WTC11 (cell line): ENCODE data around the gene MAZ. TPM values are rescaled to one million over a fixed set of nuclear protein-coding genes. Genes with fewer than 3 reads are reported as not detected.

Experiments used
- GTF2I ChIP-seq: fragments of 250-450 bp; sonication (Bioruptor Pico); conservative IDR thresholded peaks from 2 replicates; pipeline ENCODE4 v1.4.0; 2021; ENCODE audit warnings: mild to moderate bottlenecking
- JAZF1 ChIP-seq: fragments of 250-450 bp; sonication (Bioruptor Pico); IDR thresholded peaks from 2 replicates; pipeline ENCODE4 v1.9.0; 2021; ENCODE audit warnings: moderate library complexity, mild to moderate bottlenecking, inconsistent platforms
- SOX15 ChIP-seq: fragments of 250-450 bp; sonication (Bioruptor Pico); IDR thresholded peaks from 2 replicates; pipeline ENCODE4 v1.9.0; 2021; ENCODE audit warnings: mild to moderate bottlenecking
- ZNF263 ChIP-seq: sonication (generic); formaldehyde crosslinking; IDR thresholded peaks from 2 replicates; pipeline ENCODE4 v1.8.1; 2022; ENCODE audit warnings: low read depth, mild to moderate bottlenecking, moderate library complexity, missing genetic modification reagents
- total RNA-seq: library from RNA; stranded (reverse); gene quantifications from 3 replicates; pipeline ENCODE4 v1.2.3, GENCODE V29; 2021
- TF ChIP-seq, protein P1 (sequence below): sonication (generic); formaldehyde crosslinking; conservative IDR thresholded peaks from 2 replicates; pipeline ENCODE4 v1.8.1; 2023; ENCODE audit warnings: mild to moderate bottlenecking, low read depth, missing genetic modification reagents, moderate library complexity
- TF ChIP-seq, protein P2 (sequence below): sonication (generic); formaldehyde crosslinking; IDR thresholded peaks from 2 replicates; pipeline ENCODE4 v1.8.0; 2023; ENCODE audit warnings: mild to moderate bottlenecking, missing genetic modification reagents
- TF ChIP-seq, protein P3 (sequence below): fragments of 250-450 bp; sonication (Bioruptor Pico); IDR thresholded peaks from 2 replicates; pipeline ENCODE4 v1.9.0; 2021; ENCODE audit warnings: mild to moderate bottlenecking
- TF ChIP-seq, protein P4 (sequence below): fragments of 200-600 bp; IDR thresholded peaks from 2 replicates; pipeline ENCODE4 v1.8.0; 2022; ENCODE audit warnings: antibody characterized with exemption
- TF ChIP-seq, protein P5 (sequence below): sonication (generic); formaldehyde crosslinking; IDR thresholded peaks from 2 replicates; pipeline ENCODE4 v1.8.0; 2022; ENCODE audit warnings: mild to moderate bottlenecking, missing genetic modification reagents
- TF ChIP-seq, protein P6 (sequence below): sonication (generic); formaldehyde crosslinking; IDR thresholded peaks from 2 replicates; pipeline ENCODE4 v1.8.0; 2022; ENCODE audit warnings: mild to moderate bottlenecking, missing genetic modification reagents
- TF ChIP-seq, protein P7 (sequence below): fragments of 250-450 bp; sonication (Bioruptor Pico); IDR thresholded peaks from 2 replicates; pipeline ENCODE4 v2.1.2; 2022; ENCODE audit warnings: mild to moderate bottlenecking, moderate library complexity
- TF ChIP-seq, protein P8 (sequence below): sonication (generic); formaldehyde crosslinking; IDR thresholded peaks from 2 replicates; pipeline ENCODE4 v1.8.1; 2022; ENCODE audit warnings: missing genetic modification reagents, borderline replicate concordance

The MAZ gene
- total RNA-seq, 1 experiment from 2014 or later: 405 TPM

DNA sequence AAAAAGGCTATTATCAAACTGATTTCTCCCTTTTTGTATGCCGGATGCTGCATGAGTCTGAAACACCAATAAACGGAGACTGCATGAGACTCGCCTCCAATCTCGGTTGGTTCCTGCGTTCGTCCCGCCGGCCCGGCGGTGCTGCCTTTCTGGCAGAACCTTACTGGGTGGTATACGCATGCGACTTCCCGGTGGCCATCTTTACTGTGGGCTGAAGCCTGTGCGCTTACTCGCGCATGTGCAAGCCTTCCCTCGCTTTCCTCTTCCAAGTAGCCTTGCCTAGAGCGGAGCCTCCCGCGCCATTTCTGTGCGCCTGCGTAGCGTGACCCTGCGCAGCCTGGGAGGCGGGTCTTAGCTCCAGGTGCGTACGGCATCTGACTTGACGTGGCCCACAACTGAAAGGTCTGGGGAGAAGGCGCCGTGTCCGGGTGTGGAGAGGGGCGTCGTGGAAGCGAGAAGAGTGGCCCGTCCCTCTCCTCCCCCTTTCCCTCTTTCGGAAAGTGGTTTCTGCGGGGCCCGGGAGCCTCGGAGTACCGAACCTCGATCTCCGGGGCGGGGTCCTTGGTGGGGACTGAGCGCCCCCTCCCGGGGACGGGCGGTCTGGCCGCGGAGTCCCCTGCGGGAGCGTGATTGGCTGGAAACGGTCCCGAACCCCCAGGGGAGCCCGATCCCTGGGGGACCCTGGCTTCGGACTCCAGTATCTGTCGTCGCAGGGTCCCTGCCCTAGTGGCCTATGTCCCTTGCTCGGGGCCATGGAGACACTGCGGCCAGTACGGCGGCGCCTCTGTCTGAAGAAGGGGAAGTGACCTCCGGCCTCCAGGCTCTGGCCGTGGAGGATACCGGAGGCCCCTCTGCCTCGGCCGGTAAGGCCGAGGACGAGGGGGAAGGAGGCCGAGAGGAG is 9.7 kb downstream of the MAZ start, which contains the start of gene PAGR1 (continued):
- TF ChIP-seq, protein P1, sequence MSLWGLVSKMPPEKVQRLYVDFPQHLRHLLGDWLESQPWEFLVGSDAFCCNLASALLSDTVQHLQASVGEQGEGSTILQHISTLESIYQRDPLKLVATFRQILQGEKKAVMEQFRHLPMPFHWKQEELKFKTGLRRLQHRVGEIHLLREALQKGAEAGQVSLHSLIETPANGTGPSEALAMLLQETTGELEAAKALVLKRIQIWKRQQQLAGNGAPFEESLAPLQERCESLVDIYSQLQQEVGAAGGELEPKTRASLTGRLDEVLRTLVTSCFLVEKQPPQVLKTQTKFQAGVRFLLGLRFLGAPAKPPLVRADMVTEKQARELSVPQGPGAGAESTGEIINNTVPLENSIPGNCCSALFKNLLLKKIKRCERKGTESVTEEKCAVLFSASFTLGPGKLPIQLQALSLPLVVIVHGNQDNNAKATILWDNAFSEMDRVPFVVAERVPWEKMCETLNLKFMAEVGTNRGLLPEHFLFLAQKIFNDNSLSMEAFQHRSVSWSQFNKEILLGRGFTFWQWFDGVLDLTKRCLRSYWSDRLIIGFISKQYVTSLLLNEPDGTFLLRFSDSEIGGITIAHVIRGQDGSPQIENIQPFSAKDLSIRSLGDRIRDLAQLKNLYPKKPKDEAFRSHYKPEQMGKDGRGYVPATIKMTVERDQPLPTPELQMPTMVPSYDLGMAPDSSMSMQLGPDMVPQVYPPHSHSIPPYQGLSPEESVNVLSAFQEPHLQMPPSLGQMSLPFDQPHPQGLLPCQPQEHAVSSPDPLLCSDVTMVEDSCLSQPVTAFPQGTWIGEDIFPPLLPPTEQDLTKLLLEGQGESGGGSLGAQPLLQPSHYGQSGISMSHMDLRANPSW: no peak
- TF ChIP-seq JAZF1 (CRISPR knock-in tag) (no peak), GTF2I (CRISPR knock-in tag) (peak; percentile 49; the same call in 1 of the 2 replicates), SOX15 (no peak), ZNF263 (0 out of 2 replicates have a peak, but pooled peaks have one; percentile 56)
- TF ChIP-seq, protein P2, sequence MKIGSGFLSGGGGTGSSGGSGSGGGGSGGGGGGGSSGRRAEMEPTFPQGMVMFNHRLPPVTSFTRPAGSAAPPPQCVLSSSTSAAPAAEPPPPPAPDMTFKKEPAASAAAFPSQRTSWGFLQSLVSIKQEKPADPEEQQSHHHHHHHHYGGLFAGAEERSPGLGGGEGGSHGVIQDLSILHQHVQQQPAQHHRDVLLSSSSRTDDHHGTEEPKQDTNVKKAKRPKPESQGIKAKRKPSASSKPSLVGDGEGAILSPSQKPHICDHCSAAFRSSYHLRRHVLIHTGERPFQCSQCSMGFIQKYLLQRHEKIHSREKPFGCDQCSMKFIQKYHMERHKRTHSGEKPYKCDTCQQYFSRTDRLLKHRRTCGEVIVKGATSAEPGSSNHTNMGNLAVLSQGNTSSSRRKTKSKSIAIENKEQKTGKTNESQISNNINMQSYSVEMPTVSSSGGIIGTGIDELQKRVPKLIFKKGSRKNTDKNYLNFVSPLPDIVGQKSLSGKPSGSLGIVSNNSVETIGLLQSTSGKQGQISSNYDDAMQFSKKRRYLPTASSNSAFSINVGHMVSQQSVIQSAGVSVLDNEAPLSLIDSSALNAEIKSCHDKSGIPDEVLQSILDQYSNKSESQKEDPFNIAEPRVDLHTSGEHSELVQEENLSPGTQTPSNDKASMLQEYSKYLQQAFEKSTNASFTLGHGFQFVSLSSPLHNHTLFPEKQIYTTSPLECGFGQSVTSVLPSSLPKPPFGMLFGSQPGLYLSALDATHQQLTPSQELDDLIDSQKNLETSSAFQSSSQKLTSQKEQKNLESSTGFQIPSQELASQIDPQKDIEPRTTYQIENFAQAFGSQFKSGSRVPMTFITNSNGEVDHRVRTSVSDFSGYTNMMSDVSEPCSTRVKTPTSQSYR (CRISPR knock-in tag): no peak; the same call in 1 of the 2 replicates
- TF ChIP-seq, protein P3, sequence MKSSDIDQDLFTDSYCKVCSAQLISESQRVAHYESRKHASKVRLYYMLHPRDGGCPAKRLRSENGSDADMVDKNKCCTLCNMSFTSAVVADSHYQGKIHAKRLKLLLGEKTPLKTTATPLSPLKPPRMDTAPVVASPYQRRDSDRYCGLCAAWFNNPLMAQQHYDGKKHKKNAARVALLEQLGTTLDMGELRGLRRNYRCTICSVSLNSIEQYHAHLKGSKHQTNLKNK: no peak
- TF ChIP-seq, protein P4, sequence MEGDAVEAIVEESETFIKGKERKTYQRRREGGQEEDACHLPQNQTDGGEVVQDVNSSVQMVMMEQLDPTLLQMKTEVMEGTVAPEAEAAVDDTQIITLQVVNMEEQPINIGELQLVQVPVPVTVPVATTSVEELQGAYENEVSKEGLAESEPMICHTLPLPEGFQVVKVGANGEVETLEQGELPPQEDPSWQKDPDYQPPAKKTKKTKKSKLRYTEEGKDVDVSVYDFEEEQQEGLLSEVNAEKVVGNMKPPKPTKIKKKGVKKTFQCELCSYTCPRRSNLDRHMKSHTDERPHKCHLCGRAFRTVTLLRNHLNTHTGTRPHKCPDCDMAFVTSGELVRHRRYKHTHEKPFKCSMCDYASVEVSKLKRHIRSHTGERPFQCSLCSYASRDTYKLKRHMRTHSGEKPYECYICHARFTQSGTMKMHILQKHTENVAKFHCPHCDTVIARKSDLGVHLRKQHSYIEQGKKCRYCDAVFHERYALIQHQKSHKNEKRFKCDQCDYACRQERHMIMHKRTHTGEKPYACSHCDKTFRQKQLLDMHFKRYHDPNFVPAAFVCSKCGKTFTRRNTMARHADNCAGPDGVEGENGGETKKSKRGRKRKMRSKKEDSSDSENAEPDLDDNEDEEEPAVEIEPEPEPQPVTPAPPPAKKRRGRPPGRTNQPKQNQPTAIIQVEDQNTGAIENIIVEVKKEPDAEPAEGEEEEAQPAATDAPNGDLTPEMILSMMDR: peak; percentile 81
- TF ChIP-seq, protein P5, sequence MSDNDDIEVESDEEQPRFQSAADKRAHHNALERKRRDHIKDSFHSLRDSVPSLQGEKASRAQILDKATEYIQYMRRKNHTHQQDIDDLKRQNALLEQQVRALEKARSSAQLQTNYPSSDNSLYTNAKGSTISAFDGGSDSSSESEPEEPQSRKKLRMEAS (CRISPR knock-in tag): peak; percentile 85
- TF ChIP-seq, protein P6, sequence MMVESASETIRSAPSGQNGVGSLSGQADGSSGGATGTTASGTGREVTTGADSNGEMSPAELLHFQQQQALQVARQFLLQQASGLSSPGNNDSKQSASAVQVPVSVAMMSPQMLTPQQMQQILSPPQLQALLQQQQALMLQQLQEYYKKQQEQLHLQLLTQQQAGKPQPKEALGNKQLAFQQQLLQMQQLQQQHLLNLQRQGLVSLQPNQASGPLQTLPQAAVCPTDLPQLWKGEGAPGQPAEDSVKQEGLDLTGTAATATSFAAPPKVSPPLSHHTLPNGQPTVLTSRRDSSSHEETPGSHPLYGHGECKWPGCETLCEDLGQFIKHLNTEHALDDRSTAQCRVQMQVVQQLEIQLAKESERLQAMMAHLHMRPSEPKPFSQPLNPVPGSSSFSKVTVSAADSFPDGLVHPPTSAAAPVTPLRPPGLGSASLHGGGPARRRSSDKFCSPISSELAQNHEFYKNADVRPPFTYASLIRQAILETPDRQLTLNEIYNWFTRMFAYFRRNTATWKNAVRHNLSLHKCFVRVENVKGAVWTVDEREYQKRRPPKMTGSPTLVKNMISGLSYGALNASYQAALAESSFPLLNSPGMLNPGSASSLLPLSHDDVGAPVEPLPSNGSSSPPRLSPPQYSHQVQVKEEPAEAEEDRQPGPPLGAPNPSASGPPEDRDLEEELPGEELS (CRISPR knock-in tag): peak; percentile 69
- TF ChIP-seq, protein P7, sequence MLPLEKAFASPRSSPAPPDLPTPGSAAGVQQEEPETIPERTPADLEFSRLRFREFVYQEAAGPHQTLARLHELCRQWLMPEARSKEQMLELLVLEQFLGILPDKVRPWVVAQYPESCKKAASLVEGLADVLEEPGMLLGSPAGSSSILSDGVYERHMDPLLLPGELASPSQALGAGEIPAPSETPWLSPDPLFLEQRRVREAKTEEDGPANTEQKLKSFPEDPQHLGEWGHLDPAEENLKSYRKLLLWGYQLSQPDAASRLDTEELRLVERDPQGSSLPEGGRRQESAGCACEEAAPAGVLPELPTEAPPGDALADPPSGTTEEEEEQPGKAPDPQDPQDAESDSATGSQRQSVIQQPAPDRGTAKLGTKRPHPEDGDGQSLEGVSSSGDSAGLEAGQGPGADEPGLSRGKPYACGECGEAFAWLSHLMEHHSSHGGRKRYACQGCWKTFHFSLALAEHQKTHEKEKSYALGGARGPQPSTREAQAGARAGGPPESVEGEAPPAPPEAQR (CRISPR knock-in tag): no peak
- TF ChIP-seq, protein P8, sequence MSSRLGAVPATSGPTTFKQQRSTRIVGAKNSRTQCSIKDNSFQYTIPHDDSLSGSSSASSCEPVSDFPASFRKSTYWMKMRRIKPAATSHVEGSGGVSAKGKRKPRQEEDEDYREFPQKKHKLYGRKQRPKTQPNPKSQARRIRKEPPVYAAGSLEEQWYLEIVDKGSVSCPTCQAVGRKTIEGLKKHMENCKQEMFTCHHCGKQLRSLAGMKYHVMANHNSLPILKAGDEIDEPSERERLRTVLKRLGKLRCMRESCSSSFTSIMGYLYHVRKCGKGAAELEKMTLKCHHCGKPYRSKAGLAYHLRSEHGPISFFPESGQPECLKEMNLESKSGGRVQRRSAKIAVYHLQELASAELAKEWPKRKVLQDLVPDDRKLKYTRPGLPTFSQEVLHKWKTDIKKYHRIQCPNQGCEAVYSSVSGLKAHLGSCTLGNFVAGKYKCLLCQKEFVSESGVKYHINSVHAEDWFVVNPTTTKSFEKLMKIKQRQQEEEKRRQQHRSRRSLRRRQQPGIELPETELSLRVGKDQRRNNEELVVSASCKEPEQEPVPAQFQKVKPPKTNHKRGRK: no peak
